Measurements from ENCODE around the gene BRD2.
A peak's percentile ranks its signal among the peaks of the same experiment; 100 is the strongest.
"Not testable (repeated sequence)": the region's sequence is repeated elsewhere in the genome, so short reads cannot be mapped to it uniquely, and the experiment has no call there.

The BRD2 gene

DNA sequence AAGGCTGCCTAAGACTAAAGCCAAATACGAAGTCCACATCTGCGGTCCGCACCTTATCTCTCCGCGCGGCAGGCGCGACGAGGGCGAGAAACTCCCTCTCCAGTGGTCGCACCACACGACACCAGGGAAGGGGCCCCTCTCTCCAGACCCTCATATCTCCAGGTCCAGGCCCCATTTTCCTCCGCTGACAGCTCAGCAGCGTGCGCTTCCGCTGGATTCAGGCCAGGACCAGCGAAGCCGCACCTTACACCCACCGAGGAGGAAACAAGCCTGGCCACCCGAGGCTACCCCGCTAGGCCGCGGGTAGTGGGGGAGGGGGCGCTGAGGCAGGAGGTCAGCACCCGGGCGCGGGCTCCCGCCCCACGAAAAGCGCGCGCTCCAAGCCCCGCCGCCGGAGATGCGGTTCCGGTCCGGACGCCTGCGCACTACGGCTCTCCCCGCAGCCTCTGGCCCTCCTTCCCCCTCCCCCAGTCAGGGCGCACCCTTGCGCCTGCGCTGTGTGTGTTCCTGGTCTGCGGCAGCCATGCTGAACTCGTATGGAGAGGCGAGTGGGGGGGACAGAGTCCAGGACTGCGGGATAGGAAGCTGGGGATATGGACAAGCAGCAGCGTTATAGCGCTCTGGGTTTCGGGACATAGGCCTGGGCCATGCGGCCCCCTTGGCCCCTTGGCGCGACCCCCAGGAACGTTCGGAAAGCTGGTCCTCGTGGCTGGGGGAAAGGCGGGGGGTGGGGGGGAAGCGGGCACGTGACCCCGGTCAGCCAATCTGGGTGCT is at the start of gene BRD2:
Gene BRD2 (plus strand): TSS at position 502 of the 774 bp plus-strand sequence. CDS start 4,305 bp downstream, outside the sequence.
- peak; percentile 99 for DNase-seq

DNA sequence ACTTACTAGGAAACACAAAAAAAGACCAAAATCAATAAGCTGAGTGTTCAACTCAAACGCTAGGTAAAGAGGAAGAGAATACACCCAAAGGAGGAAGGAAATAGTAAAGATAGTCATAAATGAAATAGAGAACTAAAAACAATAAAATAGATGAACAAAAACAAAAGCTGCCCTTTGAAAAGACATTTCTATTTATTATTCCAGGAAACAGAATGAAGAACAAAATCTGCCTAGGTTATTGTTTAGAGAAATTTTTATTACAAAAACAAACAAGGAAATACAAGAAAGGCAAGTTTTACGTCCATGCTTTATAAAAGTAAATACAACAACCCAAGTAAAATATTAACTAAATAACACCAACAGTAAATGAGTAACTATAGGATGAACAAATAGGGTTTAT is 47.7 kb upstream of the BRD2 start:
- no peak for DNase-seq

DNA sequence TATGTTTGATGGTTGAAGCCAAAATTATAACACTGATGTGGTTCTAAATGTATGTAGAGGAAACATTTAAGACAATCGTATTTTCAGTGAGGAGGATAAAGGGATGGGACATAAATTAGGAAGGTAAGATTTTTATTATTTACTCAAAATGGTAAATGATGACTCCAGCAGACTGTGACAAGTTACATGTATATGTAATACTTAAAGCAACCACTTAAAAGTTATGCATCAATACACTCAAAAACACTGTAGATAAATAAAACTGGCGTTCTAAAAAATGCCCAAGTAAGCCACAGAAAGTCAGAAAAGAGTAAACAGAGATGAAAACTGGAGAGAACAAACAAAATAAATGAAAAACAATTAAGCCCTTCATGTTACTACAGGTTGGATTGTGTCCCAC is 46.3 kb upstream of the BRD2 start:
- no peak for DNase-seq

DNA sequence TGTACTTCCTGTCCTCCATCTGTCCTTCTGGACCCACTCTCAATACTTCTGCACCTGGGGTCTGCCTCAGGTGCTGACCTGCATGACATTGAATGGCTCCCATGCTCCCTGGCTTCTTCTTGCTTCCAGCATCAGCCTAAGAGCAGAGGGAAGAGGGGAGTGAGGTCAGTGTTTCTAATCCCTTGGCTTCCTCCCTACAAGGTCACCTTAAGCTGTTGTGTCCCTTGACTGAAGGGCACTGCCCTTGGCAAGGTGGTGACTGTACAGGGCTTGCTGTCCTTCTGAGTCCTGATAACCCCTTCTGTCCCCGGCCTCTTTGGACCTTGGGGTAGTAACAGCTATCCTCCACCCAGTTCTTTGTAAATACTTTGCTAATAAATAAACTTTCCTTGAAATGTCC is 37.2 kb upstream of the BRD2 start:
- no peak for DNase-seq

DNA sequence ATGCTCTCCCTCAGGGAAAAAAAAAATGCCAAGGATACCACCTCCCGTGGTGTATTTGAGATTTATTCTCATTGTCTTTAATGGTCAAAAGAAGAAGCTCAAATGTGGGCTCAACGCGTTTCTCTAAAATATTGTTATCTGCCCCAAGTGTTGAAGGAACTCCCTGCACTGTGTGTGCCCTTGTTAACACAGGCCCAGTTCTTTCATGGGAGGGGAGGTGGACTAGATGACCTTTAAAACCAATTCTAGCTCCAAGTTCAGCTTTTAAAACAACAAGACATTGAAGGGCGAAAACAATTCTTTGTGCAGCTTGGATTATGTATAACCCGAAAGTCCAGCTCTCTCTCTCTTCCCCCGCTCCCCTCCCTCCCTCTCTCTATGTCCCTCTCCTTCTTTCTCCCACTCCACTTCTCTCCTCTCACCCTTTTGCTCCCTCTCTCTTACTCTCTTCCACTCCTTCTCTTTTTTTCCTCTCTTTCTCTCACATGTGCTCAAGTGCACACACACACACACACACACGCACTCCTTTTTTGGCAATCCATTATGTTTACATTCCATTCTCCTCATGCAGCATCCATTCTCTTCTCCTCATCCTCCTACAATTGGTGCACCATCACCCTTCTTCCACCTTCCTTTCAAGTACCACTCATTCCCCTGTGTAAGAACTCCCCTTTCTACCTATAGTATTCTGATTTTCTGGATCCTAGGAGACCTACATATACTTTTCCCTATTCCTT is 36.1 kb upstream of the BRD2 start:
- no peak for DNase-seq

DNA sequence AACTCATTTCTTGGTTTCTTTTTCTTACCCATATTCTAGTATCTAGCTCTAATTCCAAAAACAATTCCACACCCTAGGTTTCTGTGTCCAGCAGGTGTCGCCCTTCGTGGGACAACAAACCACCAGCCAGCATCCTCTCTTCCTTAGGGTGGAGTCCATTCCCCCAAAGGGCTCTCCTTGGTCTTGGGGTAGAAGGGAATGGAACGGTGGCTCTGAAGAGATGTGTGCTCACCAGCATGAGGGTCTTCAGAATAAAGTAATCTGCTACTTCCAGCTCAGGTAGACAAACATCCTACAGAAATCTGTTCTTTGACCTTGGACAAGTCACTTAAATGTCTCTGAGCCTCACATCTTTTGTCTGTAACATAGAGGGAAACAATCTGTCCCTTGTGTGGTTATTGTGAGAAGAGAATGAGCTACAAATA is 34.7 kb upstream of the BRD2 start:
- peak; percentile 71 for DNase-seq

DNA sequence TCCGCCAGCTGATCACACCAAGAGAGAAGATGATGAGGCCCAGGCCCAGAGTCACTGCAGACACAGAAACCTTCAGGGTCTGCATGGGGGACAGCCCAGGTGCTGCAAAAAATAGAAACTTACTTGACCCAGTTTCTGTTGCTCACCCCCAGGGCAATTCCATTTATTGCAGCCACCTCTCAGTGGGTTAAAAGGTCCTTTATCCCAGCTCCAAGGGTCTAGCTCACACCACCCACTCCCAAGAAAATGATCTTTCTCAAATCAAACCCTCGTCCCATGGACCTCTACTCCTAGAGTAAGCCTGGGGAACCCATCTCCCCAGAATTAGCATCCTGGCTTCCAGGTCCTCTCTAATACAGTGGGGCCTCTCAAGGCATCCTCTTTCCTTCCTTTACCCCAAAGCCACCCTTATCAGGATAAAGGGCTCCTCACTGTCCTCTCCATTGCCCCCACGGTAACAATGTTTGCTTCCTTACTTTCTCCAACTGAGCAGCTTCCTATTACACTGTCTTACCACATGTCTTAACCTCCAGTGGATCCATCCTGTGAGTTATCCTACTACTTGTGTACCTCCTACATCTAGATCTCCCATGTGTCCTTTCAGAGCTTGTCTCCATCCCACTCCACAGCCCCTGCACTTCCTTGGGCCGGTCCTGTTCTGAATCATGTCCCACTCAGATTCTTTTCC is 32.7 kb upstream of the BRD2 start:
- no peak for DNase-seq

DNA sequence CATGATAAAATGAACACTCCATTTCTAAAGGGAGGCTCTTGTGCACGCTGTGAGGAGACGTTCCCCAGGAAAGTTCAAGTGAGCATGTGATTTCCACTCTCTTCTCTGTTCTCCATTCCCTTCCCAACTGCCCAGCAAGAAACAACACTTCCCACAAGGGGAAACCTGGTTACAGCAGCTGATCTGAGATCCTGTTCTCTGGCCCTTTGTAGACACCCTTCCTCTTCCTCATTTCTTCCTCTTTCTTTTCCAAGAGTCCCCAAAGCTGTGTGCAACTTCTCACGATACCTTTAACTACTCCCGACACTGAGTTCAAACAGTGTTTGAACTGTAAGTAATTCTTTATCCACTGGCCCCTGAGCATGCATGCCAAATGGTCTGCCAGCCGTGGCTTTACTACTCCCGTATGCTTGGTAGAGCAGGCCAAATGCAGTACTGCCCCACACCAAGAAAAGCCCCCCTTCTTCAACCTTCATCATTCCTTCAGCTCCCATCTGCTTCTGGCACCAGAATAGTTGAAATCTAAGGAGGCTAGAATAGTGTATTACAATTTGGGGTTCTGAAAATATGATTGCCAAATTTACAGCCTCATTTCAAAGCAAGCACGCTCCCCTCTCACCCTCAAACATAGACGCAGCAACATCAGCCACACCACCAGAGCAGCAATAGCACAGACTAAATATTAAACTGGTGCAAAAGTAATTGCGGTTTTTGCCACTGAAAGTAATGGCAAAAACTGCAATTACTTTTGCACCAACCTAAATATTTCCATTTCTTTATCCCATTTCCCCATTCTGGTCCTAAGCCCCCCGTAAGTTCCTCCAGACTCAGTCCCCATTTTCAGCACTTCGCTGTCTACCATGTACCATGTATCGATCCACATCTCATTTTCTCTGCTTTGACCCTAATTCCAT is 31.9 kb upstream of the BRD2 start:
- DNase-seq, result no peak

DNA sequence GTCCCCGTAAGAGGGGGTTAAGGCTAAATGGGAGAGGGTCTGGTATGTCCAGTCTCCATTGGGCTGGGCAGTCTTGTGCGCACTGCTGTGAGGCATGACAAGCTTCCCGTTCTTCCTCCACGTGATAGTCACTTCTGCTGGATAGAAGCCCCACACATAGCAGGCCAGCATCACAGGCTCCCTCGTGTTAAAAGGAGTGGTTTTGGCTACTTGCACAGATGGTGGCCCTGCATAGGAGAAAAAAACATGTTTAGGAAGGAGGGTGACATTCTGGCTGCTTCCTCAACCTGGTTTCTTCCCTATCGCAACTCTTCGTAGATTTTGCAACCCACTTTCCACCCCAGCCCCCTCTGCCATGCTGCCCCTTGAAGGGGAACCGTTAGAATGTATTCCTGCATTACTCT is 31.2 kb upstream of the BRD2 start:
- no peak for DNase-seq

DNA sequence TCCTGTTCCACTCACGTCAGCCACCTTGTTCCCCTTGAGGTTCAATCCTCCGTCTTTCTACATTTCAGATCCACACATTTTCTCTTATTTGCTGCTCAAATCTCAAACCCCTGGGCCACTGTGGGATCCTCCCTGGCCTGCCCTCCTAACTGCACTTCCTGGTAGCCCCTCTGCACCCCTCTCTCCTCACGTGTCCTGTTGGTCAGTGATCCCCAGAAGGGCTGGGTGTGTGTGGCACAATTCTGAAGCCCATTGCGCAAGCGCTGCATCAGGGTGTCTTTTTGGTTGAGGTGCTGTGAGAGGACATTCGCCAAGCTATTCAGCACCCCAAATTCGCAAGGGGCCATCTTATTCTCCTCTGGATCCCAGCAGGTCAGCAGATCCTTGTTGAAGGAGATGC is 29.9 kb upstream of the BRD2 start:
- no peak for DNase-seq

DNA sequence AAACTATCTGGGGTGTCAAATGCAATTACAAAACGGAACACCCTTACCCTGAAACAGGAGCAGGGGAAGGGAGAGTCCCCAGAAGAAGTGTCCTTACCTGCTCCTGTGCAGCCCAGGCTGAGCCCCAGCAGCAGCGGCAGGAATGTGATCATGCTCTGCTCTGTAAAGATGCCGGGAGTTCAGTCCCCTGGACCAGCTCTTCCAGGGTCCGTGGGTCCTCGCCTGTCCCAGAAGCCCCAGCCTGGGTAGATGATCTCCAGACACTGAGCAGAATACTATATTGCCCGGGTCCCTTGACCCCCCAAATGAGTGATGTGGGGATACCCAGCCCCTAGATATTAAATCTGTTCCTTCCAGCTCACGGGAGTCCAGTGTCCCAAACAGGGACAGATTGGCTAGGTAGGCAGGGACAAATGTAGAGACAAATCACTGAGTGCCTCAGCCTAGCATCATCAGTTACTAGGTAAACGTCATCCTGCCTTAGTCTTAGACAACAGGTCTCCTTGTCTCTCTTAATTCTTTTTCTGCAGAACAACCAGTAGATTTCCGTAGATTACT is 27.7 kb upstream of the BRD2 start, which contains the start of gene HLA-DMB:
Gene HLA-DMB (minus strand): TSS at position 373 of the 558 bp plus-strand sequence. CDS start 221 bp downstream, at position 152.
- DNase-seq, result peak; percentile 85

DNA sequence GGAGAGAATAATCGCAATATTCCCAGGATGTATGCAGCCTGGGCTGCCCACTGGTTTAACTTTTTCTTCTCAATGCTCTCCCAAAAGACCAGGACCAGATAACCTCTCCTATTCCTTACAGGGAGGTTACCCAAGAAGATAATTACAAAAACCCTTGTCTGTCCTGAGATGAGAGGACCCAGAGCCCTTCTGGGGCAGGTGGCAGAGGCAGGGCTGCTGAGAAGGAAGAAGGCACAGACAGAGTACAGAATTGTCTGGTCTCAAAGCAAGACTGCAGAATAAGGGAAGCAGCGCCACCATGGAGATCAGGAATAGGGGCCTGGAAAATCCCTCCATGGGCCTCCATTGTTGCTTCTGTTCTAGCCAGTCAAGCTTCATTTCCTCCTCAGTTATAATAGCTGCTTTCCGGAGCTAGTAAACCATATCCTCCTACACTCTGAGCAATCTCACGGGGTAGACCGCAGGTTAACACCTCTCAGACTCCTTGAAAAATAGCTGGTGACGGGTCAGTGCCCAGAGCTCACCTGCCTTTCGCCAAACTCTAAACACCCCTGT is 27.1 kb upstream of the BRD2 start:
- DNase-seq, result peak; percentile 78

DNA sequence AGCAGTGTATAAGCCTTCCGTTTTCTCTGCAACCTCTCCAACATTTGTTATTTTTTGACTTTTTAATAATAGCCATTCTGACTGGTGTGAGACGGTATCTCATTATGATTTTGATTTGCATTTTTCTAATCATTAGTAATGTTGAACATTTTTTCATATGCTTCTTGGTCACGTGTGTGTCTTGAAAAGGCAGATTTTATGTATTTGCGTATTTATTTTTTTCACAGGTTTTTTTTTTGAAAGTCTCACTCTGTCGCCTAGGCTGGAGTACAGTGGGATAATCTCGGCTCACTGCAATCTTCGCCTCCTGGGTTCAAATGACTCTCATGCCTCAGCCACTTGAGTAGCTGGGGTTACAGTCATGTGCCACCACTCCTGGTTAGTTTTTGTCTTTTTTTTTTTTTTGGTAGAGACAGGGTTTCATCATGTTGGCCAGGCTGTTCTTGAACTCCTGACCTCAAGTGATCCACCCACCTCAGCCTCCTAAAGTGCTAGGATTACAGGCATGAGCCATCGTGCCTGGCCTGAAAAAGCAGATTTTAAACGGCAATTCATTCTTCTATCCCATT is 25.8 kb upstream of the BRD2 start:
- not testable (repeated sequence) for DNase-seq

DNA sequence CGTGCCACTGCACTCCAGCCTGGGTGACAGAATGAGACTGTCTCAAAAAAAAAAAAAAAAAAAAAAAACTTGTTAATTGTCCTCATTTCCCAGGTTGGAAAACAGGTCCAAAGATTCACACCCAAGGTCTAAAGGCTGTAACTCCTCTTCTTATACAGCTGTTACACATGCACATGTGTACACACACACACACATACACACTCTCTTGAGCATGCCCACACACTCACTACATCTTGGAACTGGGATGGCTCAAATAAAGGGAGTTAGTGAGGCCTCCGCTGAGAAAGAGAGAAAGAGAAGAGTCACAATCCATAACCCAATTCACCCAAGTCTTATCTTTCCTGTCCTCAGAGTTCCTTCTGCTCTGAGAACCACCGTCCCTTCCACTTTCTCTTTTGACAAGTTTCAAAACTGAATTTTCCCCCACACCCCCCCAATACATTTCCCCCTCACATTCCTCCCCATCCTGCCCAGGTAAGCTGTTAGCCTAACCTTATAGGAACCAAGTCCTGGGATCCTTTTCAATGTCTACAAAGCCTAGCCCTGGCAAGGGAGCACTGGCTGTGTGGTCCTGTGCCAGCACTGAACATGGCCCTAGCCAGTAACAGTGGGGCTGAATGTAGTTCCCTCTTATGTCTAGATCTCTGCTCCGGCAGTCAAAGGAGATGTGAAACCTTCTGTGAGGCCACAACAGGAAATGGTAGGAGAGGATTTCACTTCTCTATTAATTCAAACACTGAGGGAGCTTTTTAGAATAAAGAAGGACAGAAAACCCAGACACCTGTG is 24.3 kb upstream of the BRD2 start:
- DNase-seq, result peak; percentile 51

DNA sequence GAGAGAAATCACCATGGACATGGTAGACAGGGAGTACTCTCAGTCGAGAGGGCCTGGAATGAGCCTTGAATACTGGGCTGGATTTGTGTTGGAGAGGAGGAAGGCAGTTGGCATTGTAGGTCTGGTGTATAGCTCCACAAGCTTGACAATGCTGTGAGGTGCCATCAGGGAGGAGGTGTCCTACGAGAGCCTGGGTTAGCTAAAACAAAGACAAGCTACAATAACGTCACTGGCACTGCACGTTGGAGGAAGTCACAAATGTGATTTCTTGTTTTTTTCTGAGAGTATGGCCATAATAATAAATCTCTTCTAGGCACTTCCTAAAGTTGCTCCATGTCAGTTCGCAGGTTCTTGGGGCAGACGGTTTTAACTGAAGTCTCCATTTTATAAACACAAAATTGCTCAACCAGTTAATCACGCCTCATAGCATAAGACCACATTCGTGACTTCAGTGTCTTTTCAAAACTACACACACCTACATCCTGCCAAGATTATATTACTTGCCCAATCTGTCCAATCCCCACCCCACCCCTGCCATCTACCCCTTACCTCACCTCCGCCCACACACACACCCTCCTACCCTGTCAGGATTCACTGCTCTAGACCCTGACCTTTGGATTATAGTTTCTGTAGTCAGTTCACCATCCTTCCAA is 23.2 kb upstream of the BRD2 start:
- DNase-seq, result peak; percentile 10

DNA sequence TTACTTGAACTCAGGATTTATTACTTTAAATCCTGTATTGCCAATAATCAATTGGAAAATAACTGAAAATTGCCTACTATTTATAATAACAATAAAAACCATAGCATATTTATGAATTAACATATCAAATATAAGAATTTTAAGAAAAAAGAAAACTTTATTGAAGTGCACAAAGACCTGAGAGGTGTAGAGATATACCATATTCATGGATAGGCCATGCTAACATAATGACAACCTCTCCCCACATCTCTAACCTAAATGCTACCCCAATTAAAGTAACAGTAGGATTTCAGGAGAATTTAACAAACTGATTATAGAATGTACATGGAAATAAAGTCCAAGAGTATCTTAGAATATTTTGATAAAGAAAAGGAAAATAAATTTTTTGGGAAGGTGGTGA is 22.4 kb upstream of the BRD2 start:
- DNase-seq, result no peak

DNA sequence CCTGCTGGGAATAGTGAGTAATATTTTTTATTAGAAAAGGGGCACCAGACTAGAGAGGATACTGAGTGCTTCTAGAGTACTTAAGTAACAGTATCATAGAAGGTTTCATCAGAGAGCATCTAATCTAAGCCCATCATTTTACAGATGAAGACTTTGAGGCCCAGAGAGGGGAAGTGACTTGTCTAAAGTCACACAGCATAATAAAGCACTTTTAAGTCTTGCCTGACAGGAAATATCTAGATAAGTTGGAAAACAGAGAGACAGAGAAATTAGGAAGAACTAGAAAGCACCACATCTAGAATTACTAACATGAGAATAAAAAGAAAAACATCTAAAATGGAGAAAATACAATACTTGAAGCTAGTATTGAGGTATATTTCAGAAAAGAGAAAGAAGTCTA is 21.5 kb upstream of the BRD2 start:
- no peak for DNase-seq

DNA sequence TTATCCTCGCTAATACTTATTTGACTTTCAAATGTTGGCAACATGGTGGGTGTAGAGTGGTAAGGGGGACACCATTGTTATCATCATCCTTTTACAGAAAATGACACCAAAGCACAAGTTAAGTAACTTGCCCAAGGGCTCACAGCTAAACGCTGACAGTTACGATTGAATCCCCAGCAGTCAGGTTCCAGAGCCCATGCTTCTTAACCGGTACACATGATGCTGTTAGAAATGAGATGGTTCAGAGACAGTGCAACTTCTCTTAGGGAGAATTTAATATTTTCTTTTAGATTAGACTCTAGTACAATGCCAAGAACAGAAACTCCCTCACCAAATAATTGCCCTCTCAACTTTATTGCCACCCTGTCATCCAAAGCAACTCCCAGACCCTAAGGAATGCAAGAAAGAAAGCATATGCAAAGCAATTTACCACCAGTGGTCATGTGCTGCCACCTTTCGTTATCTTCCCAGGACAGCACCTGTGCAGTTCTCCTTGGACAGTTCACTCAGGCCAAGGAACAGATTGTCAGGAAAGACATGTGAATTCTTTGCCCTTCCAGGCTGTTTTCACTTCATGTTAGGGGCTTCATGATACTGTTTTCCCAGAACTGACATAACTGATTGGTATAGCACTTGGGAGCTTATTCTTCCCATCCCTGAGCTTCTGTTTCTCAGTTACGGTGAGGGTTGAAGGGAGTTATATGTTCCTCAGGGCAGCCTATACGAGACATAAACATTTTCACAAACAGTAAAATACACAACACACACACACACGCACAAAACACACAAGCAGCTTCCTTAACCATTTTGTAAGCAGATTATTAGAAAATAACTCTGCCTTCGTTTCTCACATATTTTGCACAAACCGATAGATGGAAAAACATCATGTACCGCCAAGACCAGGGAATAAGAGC is 20.6 kb upstream of the BRD2 start:
- peak; percentile 29 for DNase-seq

DNA sequence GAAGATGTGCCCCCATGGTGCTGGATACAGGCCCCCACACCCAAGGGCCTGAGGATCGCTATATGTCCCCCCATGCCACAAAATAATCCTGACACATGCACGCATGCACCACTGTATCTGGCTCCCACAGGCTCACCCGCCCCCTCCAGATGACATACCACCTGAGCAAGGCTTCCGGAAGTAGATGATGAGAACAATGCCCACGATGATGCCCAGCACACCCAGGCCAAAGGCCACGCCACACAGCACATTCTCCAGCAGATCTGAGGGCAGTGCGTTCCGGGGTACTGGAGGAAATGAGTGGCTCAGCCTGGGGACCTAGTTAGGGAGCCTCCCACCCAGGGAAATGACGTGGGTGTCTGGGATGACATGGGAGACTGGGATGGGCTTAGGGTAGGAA is 19.3 kb upstream of the BRD2 start:
- DNase-seq, result no peak

All from activated CD4-positive, alpha-beta T cell treated with anti-CD3 and anti-CD28 coated beads, Interleukin-2, amount 50 U/mL, for 16 hours (primary cell).